Gastroesophageal sphincter (tissue), 4 donors: ENCODE measurements around the gene GMEB2. TPM values are rescaled to one million over a fixed set of nuclear protein-coding genes. Genes with fewer than 3 reads are reported as not detected.
A peak's percentile ranks its signal among the peaks of the same experiment; 100 is the strongest.
"Not testable (repeated sequence)": the region's sequence is repeated elsewhere in the genome, so short reads cannot be mapped to it uniquely, and the experiment has no call there.

Experiments used
- ATAC-seq: fragments of 150-250 bp; one replicate; pipeline ENCODE4 v1.9.1; 2016; ENCODE audit warnings: mild to moderate bottlenecking, moderate library complexity
- H3K27ac ChIP-seq, 4 donors: fragments of 200-600 bp; sonication (generic) in 3 of 4; 1 replicate in 3 of 4; 2 replicates in 1 of 4; pipeline ENCODE4 v1.5.1; 2016 to 2019
- H3K27me3 ChIP-seq: fragments of 200-600 bp; sonication (generic); one replicate; pipeline ENCODE4 v1.5.1; 2019
- H3K36me3 ChIP-seq, 2 donors: fragments of 200-600 bp; sonication (generic); one replicate each; pipeline ENCODE4 v1.5.1; 2019; ENCODE audit warnings: control low read depth in 1 of 2
- H3K4me1 ChIP-seq, 3 donors: fragments of 200-600 bp; sonication (generic); 1 replicate in 2 of 3; 2 replicates in 1 of 3; pipeline ENCODE4 v1.5.1; 2016 to 2019; ENCODE audit warnings: control low read depth in 2 of 3
- H3K4me3 ChIP-seq, 2 donors: fragments of 200-600 bp; sonication (generic); one replicate each; pipeline ENCODE4 v1.5.1; 2019; ENCODE audit warnings: mild to moderate bottlenecking in 1 of 2, moderate library complexity in 1 of 2
- H3K9me3 ChIP-seq, 3 donors: fragments of 200-600 bp; sonication (generic); one replicate each; pipeline ENCODE4 v1.5.1; 2017 to 2019; ENCODE audit warnings: control low read depth in 2 of 3
- CTCF ChIP-seq, 4 experiments: fragments of 200-600 bp in 2 of 4; fragments of 450-650 bp in 2 of 4; sonication (generic) in 1 of 4; IDR thresholded peaks; one replicate each; pipeline ENCODE4 v1.5.1; 2017 to 2019; ENCODE audit warnings: antibody characterized with exemption in 4 of 4, mild to moderate bottlenecking in 2 of 4, moderate library complexity in 2 of 4
- EP300 ChIP-seq: sonication (generic); formaldehyde crosslinking; IDR thresholded peaks from one replicate; pipeline ENCODE4 v1.6.1; 2017; ENCODE audit warnings: antibody characterized with exemption, mild to moderate bottlenecking
- POLR2A ChIP-seq, 2 donors: fragments of 450-650 bp; IDR thresholded peaks; one replicate each; pipeline ENCODE4 v1.6.1; 2017; ENCODE audit warnings: antibody characterized with exemption in 2 of 2, mild to moderate bottlenecking in 2 of 2, moderate library complexity in 1 of 2
- POLR2AphosphoS5 ChIP-seq: sonication (generic); formaldehyde crosslinking; IDR thresholded peaks from one replicate; pipeline ENCODE4 v1.6.1; 2017; ENCODE audit warnings: antibody characterized with exemption
- WGBS, 2 donors: methylation state at CpG; one replicate each; pipeline ENCODE4 v1.1.5; 2018; ENCODE audit warnings: low coverage in 1 of 2; 5-methylcytosine and 5-hydroxymethylcytosine counted together
- total RNA-seq, 4 donors: library from RNA; depleted of rRNA; stranded (reverse); fragments of >200 nt; gene quantifications; one replicate each; pipeline ENCODE4 v1.1.0, GENCODE V29; 2016

The GMEB2 gene
- total RNA-seq, 4 donors from 2014 or later = 9.8 to 16.1 (median 12.1) TPM

- no peak overlapping the region for H3K27ac ChIP-seq
- peaks cover 0 to 56% of the 10 kb centered on the region in 2 donors for H3K36me3 ChIP-seq
- ATAC-seq = no peak
- H3K4me1 ChIP-seq = peaks cover 0 to 45% (median 14%) of the 10 kb centered on the region in 3 donors
- WGBS, 2 donors = 91 to 96% methylated on average over 4 to 9 of the region's 22 CpGs
- H3K27me3 ChIP-seq = no peaks in the 10 kb centered on the region
- no peaks in the 10 kb centered on the region for H3K9me3 ChIP-seq
- no peak overlapping the region for H3K4me3 ChIP-seq
- TF ChIP-seq EP300 = no peak
- no peak for TF ChIP-seq CTCF (IDR thresholded peaks at IDR 0.05)
- TF ChIP-seq POLR2A (IDR thresholded peaks at IDR 0.05) = no peak
- TF ChIP-seq POLR2AphosphoS5 = no peak
Measured at GRCh38 chr20:63661108-63661507, 34.2 kb upstream of the GMEB2 start.

- Histone ChIP-seq H3K27me3 (no peaks in the 10 kb centered on the region), H3K9me3 (no peaks in the 10 kb centered on the region), H3K4me1 (peaks cover 0 to 45% (median 14%) of the 10 kb centered on the region in 3 donors), H3K36me3 (peaks cover 0 to 51% of the 10 kb centered on the region in 2 donors), H3K4me3 (no peak overlapping the region), H3K27ac (no peak overlapping the region)
- no peak for TF ChIP-seq POLR2A (IDR thresholded peaks at IDR 0.05)
- no peak for TF ChIP-seq CTCF (IDR thresholded peaks at IDR 0.05)
- TF ChIP-seq EP300 = no peak
- TF ChIP-seq POLR2AphosphoS5 = no peak
- no peak for ATAC-seq
- WGBS, 2 donors = 70 to 72% methylated on average over 2 to 6 of the region's 8 CpGs
Measured at GRCh38 chr20:63660622-63661021, 33.7 kb upstream of the GMEB2 start.

GRCh38 chr20:63660174-63660573, 33.3 kb upstream of the GMEB2 start:
- H3K4me3 ChIP-seq = not testable (repeated sequence)
- 88% methylated on average over 3 to 6 of the region's 10 CpGs for WGBS, 2 donors

GRCh38 chr20:63659370-63659769, 32.5 kb upstream of the GMEB2 start:
- H3K9me3 ChIP-seq = no peaks in the 10 kb centered on the region
- 92% methylated on average over 2 of the region's 13 CpGs; no CpG with 5 or more reads in 1 of the 2 donors for WGBS, 2 donors
- peak overlapping the region in 3 of 4 donors; percentile 87 to 95 (median 92) for H3K27ac ChIP-seq
- peaks cover 0 to 37% (median 14%) of the 10 kb centered on the region in 3 donors for H3K4me1 ChIP-seq
- ATAC-seq = no peak
- TF ChIP-seq EP300 (no peak), CTCF (IDR thresholded peaks at IDR 0.05) (no peak), POLR2AphosphoS5 (no peak), POLR2A (IDR thresholded peaks at IDR 0.05) (no peak)
- H3K4me3 ChIP-seq = peak overlapping the region in 1 of 2 donors; percentile 74
- peaks cover 0 to 39% of the 10 kb centered on the region in 2 donors for H3K36me3 ChIP-seq
- no peaks in the 10 kb centered on the region for H3K27me3 ChIP-seq

More at GRCh38 chr20:63660174-63660573, 33.3 kb upstream of the GMEB2 start:
- not testable (repeated sequence) for ATAC-seq, H3K9me3 ChIP-seq, H3K27ac ChIP-seq, H3K27me3 ChIP-seq
- Histone ChIP-seq H3K36me3 (peaks cover 0 to 47% of the 10 kb centered on the region in 2 donors), H3K4me1 (peaks cover 0 to 42% (median 14%) of the 10 kb centered on the region in 3 donors)

GRCh38 chr20:63658749-63659187, 31.9 kb upstream of the GMEB2 start:
- no peak for TF ChIP-seq POLR2A (IDR thresholded peaks at IDR 0.05)
- no peak for TF ChIP-seq POLR2AphosphoS5
- no peak for TF ChIP-seq CTCF (IDR thresholded peaks at IDR 0.05)
- no peak for TF ChIP-seq EP300
- Histone ChIP-seq H3K4me1 (peaks cover 0 to 41% (median 14%) of the 10 kb centered on the region in 3 donors), H3K4me3 (peak overlapping the region; percentile 54 to 74), H3K9me3 (no peaks in the 10 kb centered on the region), H3K36me3 (peaks cover 0 to 33% of the 10 kb centered on the region in 2 donors), H3K27me3 (no peaks in the 10 kb centered on the region), H3K27ac (peak overlapping the region; percentile 16 to 95 (median 90))
- WGBS, 2 donors = 0% methylated on average over 10 of the region's 25 CpGs; no CpG with 5 or more reads in 1 of the 2 donors
- ATAC-seq = peak; percentile 41
